Activated CD8-positive, alpha-beta T cell treated with anti-CD3 and anti-CD28 coated beads, Interleukin-2, amount 10 ng/mL, durations not matched to agents 7 days and 5 days (primary cell): ENCODE results near the gene ZNF385D. TPM values are rescaled to one million over a fixed set of nuclear protein-coding genes. Genes with fewer than 3 reads are reported as not detected.

Source experiments
- ATAC-seq: fragments of 150-1000 bp; cut with Tn5 transposase; one replicate; pipeline ENCODE4 v1.10.0; 2021; ENCODE audit warnings: moderate library complexity
- CTCF ChIA-PET: fragments of 350-600 bp; sonication (Branson Sonifier 250); formaldehyde crosslinking; loops from one replicate; lab custom pipeline; 2021; ENCODE audit warnings: antibody characterized with exemption; lab: Charles Lee
- POLR2A ChIA-PET: fragments of 350-600 bp; sonication (Branson Sonifier 250); formaldehyde crosslinking; loops from one replicate; lab custom pipeline; 2021; ENCODE audit warnings: antibody characterized with exemption; lab: Charles Lee
- DNase-seq: peaks from one replicate; pipeline ENCODE4 v3.0.0-alpha.2; 2020
- H3K27ac Mint-ChIP-seq: one replicate; pipeline ENCODE4 v1.8.0; 2021; ENCODE audit warnings: mild to moderate bottlenecking, mixed read lengths
- H3K27me3 Mint-ChIP-seq: one replicate; pipeline ENCODE4 v1.8.0; 2021; ENCODE audit warnings: low read depth, mixed read lengths
- H3K36me3 Mint-ChIP-seq: one replicate; pipeline ENCODE4 v1.8.0; 2021; ENCODE audit warnings: low read depth, mixed read lengths
- H3K4me1 Mint-ChIP-seq: one replicate; pipeline ENCODE4 v1.8.0; 2021; ENCODE audit warnings: low read depth, mixed read lengths
- H3K4me3 Mint-ChIP-seq: one replicate; pipeline ENCODE4 v1.8.0; 2021; ENCODE audit warnings: mild to moderate bottlenecking, mixed read lengths
- H3K9me3 Mint-ChIP-seq: one replicate; pipeline ENCODE4 v1.8.0; 2022; ENCODE audit warnings: mixed read lengths; ENCODE audit not compliant: insufficient read depth
- total RNA-seq, 2 experiments: library from RNA; stranded (reverse); gene quantifications; one replicate each; pipeline ENCODE4 v1.2.3, GENCODE V29; 2021

ZNF385D gene
- total RNA-seq, 2 experiments from 2014 or later: not detected

DNA sequence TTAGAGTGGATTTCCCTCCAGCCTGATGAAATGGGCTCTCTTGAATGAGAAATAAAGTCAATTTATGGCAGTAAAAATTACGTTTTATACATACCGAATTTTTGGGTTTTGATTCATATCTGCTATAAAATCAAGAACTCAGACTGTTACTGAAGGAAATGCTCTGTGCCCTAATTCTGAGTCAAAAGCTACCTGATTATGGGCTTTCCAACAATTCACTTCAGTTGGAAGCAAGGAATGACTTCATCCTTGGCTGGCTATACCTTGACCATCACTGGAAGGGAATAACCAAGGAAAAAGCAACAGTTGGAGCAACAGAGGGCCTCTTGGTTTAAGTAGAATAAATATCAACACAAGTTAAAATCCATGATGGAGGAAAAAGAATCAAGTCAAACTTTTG is 88.6 kb downstream of the ZNF385D start:
- ChIA-PET POLR2A (no interaction called here), CTCF (no interaction called here)
- Mint-ChIP-seq H3K4me1 (no peaks in the 10 kb centered on the region), H3K4me3 (no peak overlapping the region), H3K27ac (no peak overlapping the region), H3K9me3 (peaks cover 12% of the 10 kb centered on the region), H3K36me3 (no peaks in the 10 kb centered on the region), H3K27me3 (no peaks in the 10 kb centered on the region)
- ATAC-seq: no peak
- DNase-seq: no peak

DNA sequence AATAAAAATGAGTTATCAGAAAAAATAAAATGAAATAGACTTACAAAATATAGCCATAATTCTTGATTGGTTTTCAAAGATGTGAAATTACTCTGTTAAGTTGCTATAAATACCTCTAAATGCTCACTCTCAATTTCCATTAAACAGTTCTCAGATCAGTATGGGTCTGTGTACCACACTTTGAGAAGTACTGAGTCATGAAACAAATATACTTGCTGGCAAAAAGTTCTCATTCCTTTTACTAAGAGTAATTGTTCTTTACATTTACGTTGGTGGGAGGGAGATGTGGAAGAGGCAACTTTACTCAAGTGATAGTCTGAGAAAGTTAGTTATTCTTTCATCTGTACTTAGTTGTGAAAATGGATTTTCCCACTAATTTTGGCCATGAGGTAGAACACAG is 96.3 kb downstream of the ZNF385D start:
- no peak overlapping the region for H3K27ac Mint-ChIP-seq
- H3K9me3 Mint-ChIP-seq: peaks cover 3% of the 10 kb centered on the region
- H3K4me1 Mint-ChIP-seq: no peaks in the 10 kb centered on the region
- H3K4me3 Mint-ChIP-seq: no peak overlapping the region
- POLR2A ChIA-PET: no interaction called here
- CTCF ChIA-PET: no interaction called here
- no peaks in the 10 kb centered on the region for H3K27me3 Mint-ChIP-seq
- no peak for ATAC-seq
- no peaks in the 10 kb centered on the region for H3K36me3 Mint-ChIP-seq
- DNase-seq: no peak

DNA sequence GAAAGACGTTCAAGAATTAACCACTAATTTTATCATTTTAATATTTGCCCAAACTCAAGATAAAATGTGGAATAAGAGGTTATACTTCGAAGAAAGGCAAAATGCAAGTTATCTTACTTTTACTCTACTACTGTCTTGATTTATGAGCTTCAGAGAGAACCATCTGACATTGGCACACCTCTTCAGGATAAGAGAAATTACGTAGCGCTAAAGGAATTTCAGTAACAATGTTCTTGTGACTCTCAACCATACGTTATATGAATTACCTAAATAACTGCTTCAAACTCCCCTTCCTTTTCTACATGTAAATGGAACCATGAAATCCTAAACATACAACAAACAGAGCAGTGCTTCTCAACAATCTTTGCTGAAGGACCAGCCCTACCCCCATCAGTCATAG is 96.8 kb downstream of the ZNF385D start:
- ATAC-seq (no peak), DNase-seq (no peak)
- H3K36me3 Mint-ChIP-seq: no peaks in the 10 kb centered on the region
- ChIA-PET POLR2A (no interaction called here), CTCF (no interaction called here)
- no peaks in the 10 kb centered on the region for H3K4me1 Mint-ChIP-seq
- H3K27ac Mint-ChIP-seq: no peak overlapping the region
- H3K27me3 Mint-ChIP-seq: no peaks in the 10 kb centered on the region
- peaks cover 3% of the 10 kb centered on the region for H3K9me3 Mint-ChIP-seq
- H3K4me3 Mint-ChIP-seq: no peak overlapping the region

DNA sequence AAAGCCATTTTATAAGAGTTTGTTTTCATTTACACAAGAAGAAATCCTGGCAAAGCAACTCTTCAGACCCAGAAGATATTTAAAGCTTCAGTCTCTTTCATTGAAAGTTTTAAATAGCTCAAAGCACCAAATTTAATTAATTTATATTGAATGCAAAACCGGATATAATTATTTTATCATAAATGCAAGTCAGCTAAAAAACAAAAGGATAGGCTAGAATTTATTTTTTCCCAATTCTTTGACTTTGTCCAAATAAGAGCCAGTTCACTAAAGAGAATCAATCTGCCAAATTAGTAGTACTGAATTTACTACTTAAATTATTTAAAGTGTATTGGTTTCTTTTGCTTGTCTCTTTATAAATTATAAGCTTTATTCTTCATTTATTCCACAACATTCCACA is 101.5 kb downstream of the ZNF385D start:
- Mint-ChIP-seq H3K4me3 (no peak overlapping the region), H3K9me3 (peaks cover 3% of the 10 kb centered on the region), H3K27ac (no peak overlapping the region), H3K36me3 (no peaks in the 10 kb centered on the region), H3K27me3 (no peaks in the 10 kb centered on the region), H3K4me1 (no peaks in the 10 kb centered on the region)
- DNase-seq (no peak), ATAC-seq (no peak)
- POLR2A ChIA-PET: no interaction called here
- CTCF ChIA-PET: no interaction called here

DNA sequence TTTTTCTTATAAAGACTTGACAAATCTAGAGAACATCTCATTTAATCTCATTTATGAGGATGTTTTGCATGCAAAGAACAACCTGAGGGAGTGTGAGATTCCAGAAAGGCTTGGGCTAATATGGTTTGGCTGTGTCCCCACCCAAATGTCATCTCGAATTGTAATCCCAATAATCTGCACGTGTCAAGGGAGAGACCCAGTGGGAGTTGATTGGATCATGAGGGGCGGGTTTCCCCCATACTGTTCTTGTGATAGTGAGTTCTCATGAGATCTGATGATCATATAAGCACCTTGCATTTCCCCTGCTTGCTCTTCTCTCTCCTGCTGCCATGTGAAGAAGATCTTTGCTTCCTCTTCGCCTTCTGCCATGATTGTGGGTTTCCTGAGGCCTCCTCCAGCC is 103.0 kb downstream of the ZNF385D start:
- H3K36me3 Mint-ChIP-seq: no peaks in the 10 kb centered on the region
- H3K27me3 Mint-ChIP-seq: no peaks in the 10 kb centered on the region
- peaks cover 3% of the 10 kb centered on the region for H3K9me3 Mint-ChIP-seq
- ChIA-PET CTCF (no interaction called here), POLR2A (no interaction called here)
- no peak overlapping the region for H3K27ac Mint-ChIP-seq
- ATAC-seq (no peak), DNase-seq (no peak)
- no peaks in the 10 kb centered on the region for H3K4me1 Mint-ChIP-seq
- no peak overlapping the region for H3K4me3 Mint-ChIP-seq

DNA sequence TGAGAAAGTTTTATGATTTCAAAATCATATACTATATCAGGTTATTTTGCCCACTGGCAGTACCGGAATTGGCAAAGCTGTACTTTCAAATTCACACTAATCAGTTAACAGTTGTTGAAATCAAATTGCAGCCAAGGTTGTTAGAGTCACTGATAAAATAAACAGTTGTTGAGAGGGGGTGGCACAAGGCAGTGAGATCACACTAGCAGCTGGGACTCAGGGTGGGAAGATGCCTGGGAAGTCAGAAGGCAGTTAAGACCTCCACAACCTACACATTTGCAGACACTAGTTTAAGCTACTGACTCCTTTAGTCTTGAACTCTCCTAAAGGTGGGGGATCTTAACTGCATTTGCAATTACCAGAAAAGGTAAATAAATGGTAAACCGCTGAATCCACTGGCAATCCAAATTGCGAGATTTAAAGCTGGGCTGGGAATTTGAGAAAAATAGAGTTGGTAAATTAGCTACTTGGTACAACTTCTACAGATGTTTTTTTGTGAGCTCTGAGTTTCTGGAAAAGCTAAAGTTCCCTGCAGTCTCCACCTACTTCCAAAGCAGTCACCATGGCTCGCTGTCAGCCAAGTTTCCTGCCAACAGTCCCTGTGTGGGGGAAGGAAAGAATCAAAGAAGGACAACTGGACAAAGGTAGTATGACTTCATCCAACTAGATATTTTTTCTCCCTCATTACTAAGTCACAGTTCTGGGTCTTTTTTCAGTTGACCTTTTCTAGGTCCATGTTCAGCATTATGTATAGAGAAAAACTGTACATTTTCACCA is 105.7 kb downstream of the ZNF385D start:
- Mint-ChIP-seq H3K36me3 (no peaks in the 10 kb centered on the region), H3K27me3 (no peaks in the 10 kb centered on the region), H3K27ac (no peak overlapping the region), H3K4me3 (no peak overlapping the region), H3K9me3 (peaks cover 3% of the 10 kb centered on the region), H3K4me1 (no peaks in the 10 kb centered on the region)
- ChIA-PET CTCF (no interaction called here), POLR2A (no interaction called here)
- no peak for DNase-seq
- ATAC-seq: no peak

DNA sequence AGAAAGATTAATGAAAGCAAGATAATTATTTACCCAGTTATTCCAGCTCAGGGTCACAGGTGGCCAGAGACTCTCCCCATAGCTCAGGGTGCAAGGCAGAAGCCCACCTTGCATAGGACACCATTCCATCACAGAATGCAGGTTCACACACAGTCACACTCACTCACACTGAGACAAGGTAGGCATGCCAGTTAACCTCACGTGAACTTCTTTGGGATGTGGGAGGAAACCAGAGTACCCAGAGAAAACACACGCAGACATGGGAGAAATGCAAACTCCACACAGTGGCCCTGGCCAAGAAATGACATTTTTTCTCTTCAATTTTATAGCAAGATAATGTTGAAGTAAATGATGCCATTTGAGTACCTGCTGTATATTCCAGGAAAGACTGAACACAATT is 106.7 kb downstream of the ZNF385D start:
- no peaks in the 10 kb centered on the region for H3K4me1 Mint-ChIP-seq
- no peak overlapping the region for H3K4me3 Mint-ChIP-seq
- no peaks in the 10 kb centered on the region for H3K27me3 Mint-ChIP-seq
- no peak overlapping the region for H3K27ac Mint-ChIP-seq
- H3K9me3 Mint-ChIP-seq: peaks cover 3% of the 10 kb centered on the region
- ATAC-seq: no peak
- DNase-seq: no peak
- CTCF ChIA-PET: no interaction called here
- no peaks in the 10 kb centered on the region for H3K36me3 Mint-ChIP-seq
- POLR2A ChIA-PET: no interaction called here

DNA sequence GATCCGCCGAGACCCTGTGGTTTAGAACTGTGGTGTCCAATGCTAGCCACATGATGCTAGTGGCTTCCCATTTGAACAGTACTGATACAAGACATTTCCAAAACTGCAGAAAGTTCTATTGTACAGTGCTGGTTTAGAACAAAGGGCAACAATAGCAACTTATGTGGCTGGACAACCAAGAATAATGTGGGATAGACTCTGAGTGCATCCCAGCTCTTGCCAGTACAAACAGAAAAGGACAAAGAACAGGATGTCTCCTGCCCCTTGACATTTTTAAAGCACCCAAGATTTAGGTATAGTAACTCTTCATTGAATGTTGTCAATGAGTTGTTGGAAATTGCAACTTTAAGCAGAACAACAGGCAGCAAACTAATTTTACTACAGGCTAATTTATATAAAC is 107.3 kb downstream of the ZNF385D start:
- no peaks in the 10 kb centered on the region for H3K4me1 Mint-ChIP-seq
- DNase-seq (no peak), ATAC-seq (no peak)
- no peak overlapping the region for H3K4me3 Mint-ChIP-seq
- peaks cover 3% of the 10 kb centered on the region for H3K9me3 Mint-ChIP-seq
- ChIA-PET POLR2A (no interaction called here), CTCF (no interaction called here)
- no peaks in the 10 kb centered on the region for H3K27me3 Mint-ChIP-seq
- H3K36me3 Mint-ChIP-seq: no peaks in the 10 kb centered on the region
- H3K27ac Mint-ChIP-seq: no peak overlapping the region

DNA sequence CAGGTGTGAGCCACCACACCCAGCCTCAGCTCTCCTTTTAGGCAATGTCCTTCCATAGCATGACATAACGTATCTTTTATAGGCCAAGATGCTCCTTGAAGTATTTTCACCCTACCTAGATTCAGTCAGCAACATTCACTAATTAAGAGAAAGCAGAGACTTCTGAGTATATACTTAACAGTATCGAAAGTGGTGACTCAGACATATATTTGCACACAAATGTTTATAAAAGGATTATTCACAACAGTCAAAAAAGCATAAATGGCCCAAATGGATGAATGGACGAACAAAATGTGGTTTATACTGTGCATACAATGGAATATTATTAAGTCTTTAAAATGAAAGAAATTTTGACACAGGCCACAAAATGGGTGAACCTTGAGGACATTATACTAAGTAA is 108.6 kb downstream of the ZNF385D start:
- no peak for ATAC-seq
- Mint-ChIP-seq H3K4me3 (no peak overlapping the region), H3K27me3 (no peaks in the 10 kb centered on the region), H3K9me3 (no peaks in the 10 kb centered on the region), H3K4me1 (no peaks in the 10 kb centered on the region), H3K27ac (no peak overlapping the region), H3K36me3 (no peaks in the 10 kb centered on the region)
- ChIA-PET CTCF (no interaction called here), POLR2A (no interaction called here)
- no peak for DNase-seq

DNA sequence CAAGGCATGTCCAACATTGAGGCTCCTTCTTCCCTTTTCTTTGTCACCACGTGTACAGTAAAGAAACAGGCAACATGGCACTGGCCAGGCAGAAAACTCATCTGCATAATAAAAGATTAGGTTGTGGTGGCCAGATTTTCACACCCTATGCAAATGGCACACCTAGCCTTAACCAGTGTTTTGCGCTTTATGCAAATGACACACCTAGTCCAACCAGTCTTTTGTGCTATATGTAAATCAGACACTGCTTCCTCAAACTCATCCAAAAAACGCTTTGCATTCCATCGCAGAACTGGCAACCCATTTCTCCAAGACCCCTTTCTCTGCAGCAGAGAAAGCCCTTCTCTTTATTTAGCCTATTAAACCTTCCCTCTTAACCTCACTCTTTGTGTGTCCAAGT is 109.1 kb downstream of the ZNF385D start:
- Mint-ChIP-seq H3K36me3 (no peaks in the 10 kb centered on the region), H3K4me1 (no peaks in the 10 kb centered on the region), H3K4me3 (no peak overlapping the region), H3K9me3 (no peaks in the 10 kb centered on the region), H3K27ac (no peak overlapping the region), H3K27me3 (no peaks in the 10 kb centered on the region)
- CTCF ChIA-PET: no interaction called here
- DNase-seq (no peak), ATAC-seq (no peak)
- POLR2A ChIA-PET: no interaction called here

DNA sequence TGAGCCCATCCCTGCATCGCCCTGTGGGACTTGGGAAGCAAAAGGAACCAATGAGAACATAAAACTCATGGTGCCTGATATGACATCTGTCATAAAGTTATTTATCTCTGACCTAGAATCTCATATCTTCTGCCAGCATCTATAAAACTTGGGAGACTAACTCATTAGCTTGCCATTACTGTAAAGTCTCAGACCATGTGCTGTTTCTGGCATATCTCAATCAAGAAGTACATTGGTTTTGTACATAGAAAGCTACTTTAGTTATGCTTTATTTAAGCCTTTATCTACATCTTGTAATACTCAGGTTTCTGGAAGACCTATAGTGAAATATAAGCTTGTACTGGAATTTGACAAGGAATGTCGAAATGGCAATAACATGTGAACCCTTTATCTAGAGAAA is 112.5 kb downstream of the ZNF385D start:
- no peaks in the 10 kb centered on the region for H3K36me3 Mint-ChIP-seq
- no peaks in the 10 kb centered on the region for H3K27me3 Mint-ChIP-seq
- ATAC-seq: no peak
- no peak for DNase-seq
- CTCF ChIA-PET: no interaction called here
- no peak overlapping the region for H3K4me3 Mint-ChIP-seq
- POLR2A ChIA-PET: no interaction called here
- no peak overlapping the region for H3K27ac Mint-ChIP-seq
- H3K4me1 Mint-ChIP-seq: no peaks in the 10 kb centered on the region
- no peaks in the 10 kb centered on the region for H3K9me3 Mint-ChIP-seq

DNA sequence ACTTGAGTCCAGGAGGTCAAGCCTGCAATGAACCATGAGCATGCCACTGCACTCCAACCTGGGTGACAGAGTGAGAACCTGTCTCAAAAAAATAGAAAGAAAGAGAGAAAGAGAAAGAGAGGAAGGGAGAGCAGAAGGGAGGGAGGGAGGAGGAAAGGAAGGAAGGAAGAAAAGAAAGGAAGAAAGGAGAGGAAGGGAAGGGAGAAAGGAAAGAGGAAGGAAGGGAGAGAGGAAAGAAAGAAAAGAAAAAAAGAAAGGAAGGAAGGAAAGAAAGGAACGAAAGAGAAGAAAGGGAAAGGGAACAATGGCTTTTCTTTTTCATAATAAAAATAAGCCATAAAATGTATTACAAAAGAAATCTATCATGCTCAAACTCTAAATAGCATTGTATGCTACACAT is 116.9 kb downstream of the ZNF385D start:
- ChIA-PET POLR2A (no interaction called here), CTCF (no interaction called here)
- DNase-seq (no peak), ATAC-seq (no peak)
- H3K36me3 Mint-ChIP-seq: no peaks in the 10 kb centered on the region
- H3K9me3 Mint-ChIP-seq: no peaks in the 10 kb centered on the region
- H3K4me1 Mint-ChIP-seq: no peaks in the 10 kb centered on the region
- H3K27ac Mint-ChIP-seq: no peak overlapping the region
- H3K4me3 Mint-ChIP-seq: no peak overlapping the region
- H3K27me3 Mint-ChIP-seq: no peaks in the 10 kb centered on the region

DNA sequence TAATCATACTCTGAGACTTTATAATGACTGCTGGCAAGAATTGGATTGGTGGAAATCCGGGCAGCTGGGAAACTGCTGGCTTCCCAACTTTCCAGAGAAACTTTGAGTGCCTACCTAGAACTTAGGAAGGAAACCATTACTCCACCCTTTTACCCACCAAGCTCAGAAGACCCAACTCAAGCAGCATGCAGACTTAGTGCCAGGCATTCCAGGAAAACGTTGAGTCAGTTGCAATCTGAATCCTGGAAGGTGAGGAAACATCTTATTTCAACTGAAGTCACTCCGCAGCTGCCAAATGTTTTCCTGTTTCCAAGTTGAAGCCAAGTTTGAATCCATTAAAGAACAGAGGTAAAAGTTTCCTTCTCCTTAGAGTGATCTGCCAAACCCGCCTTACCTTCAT is 126.5 kb downstream of the ZNF385D start:
- no peaks in the 10 kb centered on the region for H3K27me3 Mint-ChIP-seq
- no peaks in the 10 kb centered on the region for H3K36me3 Mint-ChIP-seq
- POLR2A ChIA-PET: no interaction called here
- H3K4me1 Mint-ChIP-seq: no peaks in the 10 kb centered on the region
- no peak for DNase-seq
- H3K27ac Mint-ChIP-seq: no peak overlapping the region
- CTCF ChIA-PET: no interaction called here
- H3K9me3 Mint-ChIP-seq: no peaks in the 10 kb centered on the region
- H3K4me3 Mint-ChIP-seq: no peak overlapping the region
- ATAC-seq: no peak
